Dermis blood vessel endothelial cell (primary cell): Measurements from ENCODE around the gene EIF4E. TPM values are rescaled to one million over a fixed set of nuclear protein-coding genes. Genes with fewer than 3 reads are reported as not detected.
"Not testable (repeated sequence)": the region's sequence is repeated elsewhere in the genome, so short reads cannot be mapped to it uniquely, and the experiment has no call there.

Experiments used
- DNase-seq: peaks from one replicate; pipeline ENCODE4 v3.0.0; 2010
- total RNA-seq: library from RNA; depleted of rRNA; stranded (reverse); fragments of >200 nt; gene quantifications from 2 replicates; pipeline ENCODE4 v1.2.3, GENCODE V29; 2014

The EIF4E gene
- total RNA-seq, result 236 and 274 TPM in 2 replicates

GRCh38 chr4:98928505-98929340 lies at the start of gene EIF4E:
TSS of gene EIF4E (minus strand) at chr4:98929133. CDS start at chr4:98929112, 21 bp downstream.
- peak; percentile 99 for DNase-seq

DNA sequence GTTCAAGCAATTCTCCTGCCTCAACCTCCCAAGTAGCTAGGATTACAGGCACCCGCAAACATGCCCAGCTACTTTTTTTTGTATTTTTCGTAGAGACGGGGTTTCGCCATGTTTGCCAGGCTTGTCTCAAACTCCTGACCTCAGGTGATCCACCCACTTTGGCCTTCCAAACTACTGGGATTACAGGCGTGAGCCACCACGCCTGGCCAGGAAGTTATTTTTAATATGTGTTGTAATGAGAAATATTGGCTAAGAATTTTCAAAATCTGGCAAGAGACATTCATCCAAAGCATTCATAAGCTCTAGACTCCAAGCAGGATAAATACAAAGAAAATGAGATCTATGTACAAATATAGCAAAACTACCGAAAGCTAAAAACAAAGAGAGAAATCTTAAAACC lies 48.6 kb upstream of the EIF4E start:
- DNase-seq, result no peak

DNA sequence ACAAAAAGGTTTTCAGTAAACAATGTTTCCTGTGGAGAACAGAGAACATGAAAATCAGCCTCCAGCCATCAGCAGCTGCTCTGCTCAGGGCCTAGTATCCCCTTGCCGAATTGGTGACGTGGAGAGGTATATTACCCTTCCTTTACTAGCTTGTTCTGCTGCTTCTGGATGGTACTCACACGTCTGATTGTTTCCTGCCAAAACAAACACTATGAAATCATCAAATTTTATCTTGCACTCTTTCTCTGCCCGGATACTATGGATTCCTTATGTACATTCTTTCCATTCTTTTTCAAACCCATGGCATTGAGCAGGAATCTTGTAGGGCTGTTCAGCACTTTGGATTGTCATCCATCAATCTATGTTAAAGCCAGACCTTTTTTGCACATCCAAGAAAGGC lies 47.8 kb upstream of the EIF4E start:
- DNase-seq, result no peak

GRCh38 chr4:98969878-98970785 lies 41.2 kb upstream of the EIF4E start:
- DNase-seq, result no peak

GRCh38 chr4:98967786-98968329 lies 38.9 kb upstream of the EIF4E start:
- DNase-seq, result no peak

DNA sequence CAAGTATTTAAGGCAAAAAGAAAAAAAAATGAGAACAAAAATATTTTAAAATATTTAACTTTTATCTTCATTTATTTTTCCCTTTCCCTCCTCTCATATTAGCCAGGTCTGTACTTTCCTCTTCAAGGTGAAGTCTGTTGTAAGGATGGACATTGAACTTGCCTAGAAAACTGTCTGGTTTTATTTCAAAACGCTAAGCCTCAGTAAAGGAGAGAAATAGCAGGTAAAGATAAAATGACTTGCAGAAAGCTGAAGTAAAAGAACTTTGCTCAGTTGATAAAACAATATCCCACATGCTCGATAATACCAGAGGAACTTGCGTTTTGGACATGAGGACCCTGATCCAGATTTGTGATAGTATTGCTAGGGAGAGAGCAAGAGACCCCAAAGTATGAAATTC lies 38.0 kb upstream of the EIF4E start:
- DNase-seq, result no peak

DNA sequence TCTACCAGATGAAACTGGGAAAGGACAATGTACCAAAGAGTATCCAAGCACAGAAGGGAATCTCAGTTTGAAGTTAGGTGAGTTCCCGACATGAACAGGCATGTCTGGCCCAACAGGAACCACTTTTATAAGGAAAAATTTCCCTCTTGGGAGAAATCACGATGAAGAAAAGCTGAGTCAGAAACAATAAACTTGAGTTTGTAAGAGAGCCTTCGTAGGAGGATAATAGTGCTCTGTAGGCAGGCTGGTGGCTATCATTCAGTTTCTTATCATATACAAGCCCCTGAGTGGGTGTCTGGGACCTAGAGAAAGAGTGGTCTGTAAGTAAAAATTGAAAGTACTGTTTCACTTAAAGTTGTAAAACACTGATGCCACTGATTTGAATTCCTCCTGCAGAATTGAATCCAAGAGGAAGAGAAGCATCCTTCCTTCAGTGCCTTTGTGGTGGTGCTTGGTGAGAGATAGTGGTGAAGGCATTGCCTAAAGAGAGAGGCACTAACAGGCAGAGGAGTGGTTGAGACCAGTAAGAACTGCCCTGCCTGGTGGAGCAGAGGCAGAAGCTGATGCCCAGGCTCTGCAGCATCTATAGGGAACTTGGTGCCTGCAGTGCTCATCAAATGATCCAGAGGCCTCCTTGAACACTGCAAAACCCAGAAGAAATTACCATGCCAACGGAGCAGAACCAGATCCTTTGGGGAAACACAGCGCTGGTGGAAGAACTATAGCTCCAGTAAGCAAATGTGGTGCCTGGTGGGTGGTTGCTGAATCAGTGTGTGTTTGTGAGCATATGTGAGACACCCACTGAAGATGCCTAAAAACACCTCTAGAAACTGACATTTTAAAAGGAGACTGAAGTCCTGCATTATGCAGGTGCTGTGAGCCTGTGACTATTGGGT lies 34.9 kb upstream of the EIF4E start:
- DNase-seq, result no peak

DNA sequence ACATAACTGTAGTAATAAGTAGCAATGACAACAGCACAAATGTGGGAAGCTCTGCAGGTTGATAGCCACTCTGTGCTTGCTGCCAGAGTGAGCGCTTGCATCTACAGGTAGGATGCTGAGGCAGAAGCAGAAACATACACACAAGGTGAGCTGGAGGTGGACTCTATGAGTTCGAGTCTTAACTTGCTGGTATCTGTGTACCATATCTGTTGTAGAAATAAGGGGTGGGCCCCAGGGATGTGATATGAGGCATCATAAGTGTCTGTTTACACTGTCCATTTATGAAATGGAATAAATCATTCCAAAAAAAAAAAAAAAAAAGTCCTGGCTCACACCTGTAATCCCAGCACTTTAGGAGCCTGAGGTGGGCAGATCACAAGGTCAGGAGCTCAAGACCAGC lies 32.8 kb upstream of the EIF4E start:
- no peak for DNase-seq

GRCh38 chr4:98959411-98959810 lies 30.5 kb upstream of the EIF4E start:
- no peak for DNase-seq

DNA sequence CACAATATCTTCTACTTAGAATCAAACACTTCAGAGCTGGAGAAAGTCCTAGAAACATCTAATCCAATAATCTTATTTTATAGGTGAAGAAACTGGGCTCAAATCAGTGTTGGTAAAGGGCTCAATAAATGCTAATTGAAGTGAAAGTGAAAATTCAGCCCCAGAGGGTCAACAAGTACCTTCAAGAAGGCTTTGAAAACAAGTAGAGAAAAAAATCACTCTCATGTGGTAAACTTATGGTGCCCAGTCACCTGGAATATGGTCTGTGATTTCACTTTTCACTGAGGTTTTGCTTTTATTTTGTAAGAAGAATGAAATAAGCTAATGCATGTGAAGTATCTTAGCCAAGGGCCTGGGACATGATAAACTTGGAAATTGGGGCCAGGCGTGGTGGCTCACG lies 29.1 kb upstream of the EIF4E start:
- no peak for DNase-seq

GRCh38 chr4:98955229-98955628 lies 26.3 kb upstream of the EIF4E start:
- DNase-seq, result no peak

DNA sequence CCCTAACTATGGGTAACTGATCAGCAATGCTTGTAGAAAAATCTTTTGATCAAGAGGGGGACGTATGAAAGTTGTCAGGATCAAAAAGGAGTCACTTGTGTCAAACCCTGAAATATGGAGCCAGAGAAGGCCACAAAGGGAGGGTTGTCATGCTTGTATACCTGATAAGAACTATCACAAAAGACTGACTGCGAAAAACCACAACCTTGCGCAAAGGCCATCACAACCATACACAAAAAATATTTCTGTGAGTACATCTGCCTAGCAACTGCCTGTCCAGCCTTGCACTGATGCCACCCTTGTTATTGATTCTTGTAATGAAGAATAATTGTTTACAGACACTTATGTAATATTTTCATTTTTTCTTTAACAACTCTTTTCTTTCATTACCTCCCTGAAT lies 22.8 kb upstream of the EIF4E start:
- no peak for DNase-seq

DNA sequence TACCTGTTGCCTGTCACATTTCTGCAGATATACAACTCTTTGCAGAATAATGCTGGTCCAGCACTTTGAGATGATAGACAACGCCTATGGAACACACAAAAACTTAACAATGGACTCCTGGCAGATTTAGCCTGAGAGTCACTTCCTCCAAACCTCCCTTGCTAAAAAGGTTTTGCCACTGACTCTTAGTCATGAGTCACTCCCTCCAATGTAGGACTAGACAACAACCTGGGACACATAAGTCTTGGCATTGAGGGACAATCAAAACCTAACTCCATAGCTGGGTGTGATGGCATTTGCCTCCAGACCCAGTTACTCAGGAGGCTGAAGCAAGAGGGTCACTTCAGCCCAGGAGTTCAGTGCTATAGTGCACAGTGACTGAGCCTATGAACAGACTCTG lies 22.0 kb upstream of the EIF4E start:
- peak; percentile 17 for DNase-seq

- no peak for DNase-seq
These were observed 17.4 kb upstream of the EIF4E start for GRCh38 chr4:98946359-98946758.

- DNase-seq, result no peak
These were observed 16.4 kb upstream of the EIF4E start for GRCh38 chr4:98945297-98945850.

GRCh38 chr4:98939892-98940298 lies 11.0 kb upstream of the EIF4E start:
- peak; percentile 79 for DNase-seq

DNA sequence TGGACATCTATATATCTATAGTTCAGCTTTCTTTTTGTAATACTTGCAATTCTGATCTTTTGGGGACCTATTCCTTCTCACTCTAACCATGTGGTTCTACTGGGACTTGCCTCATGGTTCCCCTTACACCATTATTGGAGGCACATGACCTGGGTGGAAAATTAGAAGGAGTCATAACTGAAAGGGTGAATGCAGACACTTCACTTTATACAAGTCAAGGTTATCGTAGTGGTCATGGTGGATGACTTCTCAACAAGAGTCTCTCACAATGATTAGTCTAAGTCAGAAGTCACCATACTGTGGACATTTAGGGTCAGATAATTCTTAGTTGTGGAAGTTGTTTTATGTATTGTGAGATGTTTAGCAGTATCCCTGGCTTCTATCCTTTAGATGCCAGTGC lies 10.5 kb upstream of the EIF4E start:
- no peak for DNase-seq

DNA sequence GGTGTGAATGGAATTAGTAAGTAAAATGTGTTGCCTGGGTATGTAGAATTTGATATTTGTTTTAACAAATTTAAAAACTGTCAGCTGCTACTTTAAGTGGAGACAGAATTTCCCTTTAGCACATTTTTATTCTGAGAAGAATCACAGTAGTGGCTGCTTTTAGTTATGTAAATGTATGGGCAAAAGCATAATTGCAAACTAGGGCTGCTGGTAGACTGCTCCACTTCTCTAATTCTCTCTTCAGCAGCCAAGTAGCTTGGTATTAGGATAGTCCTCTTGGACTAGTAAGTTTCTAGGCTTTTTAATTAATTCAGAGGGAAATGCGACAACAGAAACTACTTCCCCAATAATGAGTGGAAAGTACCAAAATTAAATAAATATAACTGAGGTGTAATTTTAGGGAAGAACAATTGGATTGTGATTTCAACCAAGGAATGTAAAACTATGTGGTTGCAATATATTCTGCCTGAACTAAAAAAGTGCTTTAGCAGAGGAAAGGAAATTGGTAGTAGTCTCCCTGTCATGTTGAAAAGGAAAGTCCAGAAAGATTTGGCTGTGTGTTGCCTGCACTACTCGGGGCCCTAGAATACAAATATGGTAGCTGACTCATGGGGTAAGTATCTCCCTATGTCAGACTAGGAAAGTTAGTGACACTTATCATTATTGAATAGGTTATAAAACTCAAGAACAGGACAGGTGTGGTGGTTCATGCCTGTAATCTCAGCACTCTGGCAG lies 9.2 kb upstream of the EIF4E start:
- DNase-seq, result peak; percentile 27

DNA sequence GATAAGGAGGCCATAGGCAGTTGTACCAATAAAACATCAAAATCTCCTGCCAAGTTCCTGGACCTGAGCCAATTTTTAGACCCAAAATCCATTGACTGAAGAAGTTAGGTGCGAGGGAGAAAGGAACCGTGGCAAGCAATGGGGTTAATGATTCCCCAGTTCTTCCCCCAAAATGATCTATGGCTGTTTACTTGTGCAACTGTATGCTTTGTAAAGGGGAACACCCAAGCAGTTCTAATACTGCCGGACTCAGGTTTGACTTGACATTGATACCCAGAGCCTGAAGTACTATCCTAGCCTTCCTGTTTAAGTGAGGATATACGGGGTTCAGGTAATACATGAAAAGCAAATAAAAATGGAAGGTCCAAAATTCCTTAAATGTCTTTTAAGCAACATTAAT lies 6.7 kb upstream of the EIF4E start:
- no peak for DNase-seq

DNA sequence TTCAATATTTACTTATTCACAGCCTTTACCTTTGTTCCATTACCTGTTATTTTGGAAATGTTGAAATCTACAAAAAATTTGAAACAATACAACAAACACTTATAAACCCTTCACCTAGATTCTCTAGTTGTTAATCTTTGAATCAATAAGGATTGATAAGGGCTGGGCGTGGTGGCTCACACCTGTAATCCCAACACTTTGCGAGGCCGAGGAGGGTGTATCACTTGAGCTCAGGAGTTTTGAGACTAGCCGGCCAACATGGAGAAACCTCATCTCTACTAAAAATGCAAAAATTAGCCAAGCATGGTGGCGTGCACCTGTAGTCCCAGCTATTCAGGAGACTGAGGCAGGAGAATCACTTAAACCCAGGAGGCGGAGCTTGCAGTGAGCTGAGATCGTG lies 5.9 kb upstream of the EIF4E start:
- DNase-seq, result not testable (repeated sequence)

- peak; percentile 81 for DNase-seq
These were observed 3.6 kb upstream of the EIF4E start for GRCh38 chr4:98932539-98932938.
